RKO (cell line): ENCODE data around the gene RAB5A.
A peak's percentile ranks its signal among the peaks of the same experiment; 100 is the strongest.
"Not testable (repeated sequence)": the region's sequence is repeated elsewhere in the genome, so short reads cannot be mapped to it uniquely, and the experiment has no call there.

Source experiments
- DNase-seq: peaks from one replicate; pipeline ENCODE4 v3.0.0-alpha.2; 2016; ENCODE audit warnings: low spot score

The RAB5A gene

GRCh38 chr3:19946832-19947548 is at the start of gene RAB5A:
TSS of gene RAB5A (plus strand) at chr3:19947097. CDS start at chr3:19950899, 3,802 bp downstream.
- DNase-seq = peak; percentile 97

- DNase-seq = no peak
Observed at GRCh38 chr3:19898721-19899120, 48.2 kb upstream of the RAB5A start.

GRCh38 chr3:19899264-19899663 is 47.6 kb upstream of the RAB5A start:
- DNase-seq = no peak

GRCh38 chr3:19899833-19900232 is 47.1 kb upstream of the RAB5A start:
- not testable (repeated sequence) for DNase-seq

- no peak for DNase-seq
Observed at GRCh38 chr3:19901337-19901736, 45.6 kb upstream of the RAB5A start.

GRCh38 chr3:19901918-19902317 is 45.0 kb upstream of the RAB5A start:
- no peak for DNase-seq

GRCh38 chr3:19903649-19904048 is 43.2 kb upstream of the RAB5A start:
- no peak for DNase-seq

- DNase-seq = no peak
Observed at GRCh38 chr3:19907523-19907922, 39.4 kb upstream of the RAB5A start.

- DNase-seq = no peak
Observed at GRCh38 chr3:19911452-19911851, 35.4 kb upstream of the RAB5A start.

GRCh38 chr3:19917167-19917566 is 29.7 kb upstream of the RAB5A start:
- no peak for DNase-seq

- DNase-seq = no peak
Observed at GRCh38 chr3:19920401-19921080, 26.4 kb upstream of the RAB5A start.

GRCh38 chr3:19931180-19931692 is 15.7 kb upstream of the RAB5A start:
- DNase-seq = no peak

GRCh38 chr3:19931767-19932188 is 15.1 kb upstream of the RAB5A start:
- no peak for DNase-seq

- DNase-seq = no peak
Observed at GRCh38 chr3:19932422-19932821, 14.5 kb upstream of the RAB5A start.

GRCh38 chr3:19934098-19934566 is 12.8 kb upstream of the RAB5A start, which contains the start of gene EFHB:
TSS of gene EFHB (minus strand) at chr3:19934217. CDS start at chr3:19934018, 199 bp downstream.
- DNase-seq = no peak

- DNase-seq = no peak
Observed at GRCh38 chr3:19937459-19938294, 9.2 kb upstream of the RAB5A start.

GRCh38 chr3:19938295-19938627 is 8.6 kb upstream of the RAB5A start:
- DNase-seq = no peak

GRCh38 chr3:19940643-19941042 is 6.3 kb upstream of the RAB5A start:
- DNase-seq = no peak

GRCh38 chr3:19945534-19945933 is 1.4 kb upstream of the RAB5A start:
- peak; percentile 19 for DNase-seq

- peak; percentile 43 for DNase-seq
Observed at GRCh38 chr3:19945969-19946831, 697 bp upstream of the RAB5A start.

GRCh38 chr3:19947549-19948225 is 790 bp downstream of the RAB5A start:
- DNase-seq = peak; percentile 78
